HepG2 (cell line): ENCODE results near the gene MYO10.

ENCODE experiments used
- POLR2A ChIP-seq, 2 experiments: IDR thresholded peaks; 2 replicates each; pipeline ENCODE4 v1.6.1; 2011; ENCODE audit warnings: low read depth in 2 of 2, low read length in 2 of 2, mild to moderate bottlenecking in 1 of 2, moderate library complexity in 1 of 2; ENCODE audit not compliant: insufficient read depth in 1 of 2
- STAT6 ChIP-seq: sonication (generic); formaldehyde crosslinking; IDR thresholded peaks from 2 replicates; pipeline ENCODE4 v1.4.0; 2020; ENCODE audit warnings: missing genetic modification reagents, mild to moderate bottlenecking, borderline replicate concordance

- no peak for TF ChIP-seq STAT6 (CRISPR knock-in tag)
- no peak for TF ChIP-seq POLR2A (IDR thresholded peaks at IDR 0.05; ENCODE audit: insufficient read depth in 1 of 2, low read depth in 2 of 2, low read length in 2 of 2)
Measured at GRCh38 chr5:16712178-16712577, 223.9 kb downstream of the MYO10 start.
